HepG2 (cell line): ENCODE data around the gene NRL. TPM values are rescaled to one million over a fixed set of nuclear protein-coding genes. Genes with fewer than 3 reads are reported as not detected.

Source experiments
- ATF7-NPFF ChIP-seq: sonication (generic); formaldehyde crosslinking; IDR thresholded peaks from 2 replicates; pipeline ENCODE4 v1.8.1; 2023; ENCODE audit warnings: mild to moderate bottlenecking, low read depth, missing genetic modification reagents, moderate library complexity
- GTF3A ChIP-seq: sonication (generic); formaldehyde crosslinking; conservative IDR thresholded peaks from 2 replicates; pipeline ENCODE4 v1.4.0; 2020; ENCODE audit warnings: mild to moderate bottlenecking, missing genetic modification reagents
- HNRNPH1 ChIP-seq: fragments of 200-400 bp; formaldehyde crosslinking; optimal IDR thresholded peaks from 2 replicates; pipeline ENCODE3; 2017; ENCODE audit warnings: mild to moderate bottlenecking, low read depth, low read length
- JARID2 ChIP-seq: sonication (generic); formaldehyde crosslinking; IDR thresholded peaks from 2 replicates; pipeline ENCODE4 v1.8.1; 2023; ENCODE audit warnings: missing genetic modification reagents, inconsistent platforms; ENCODE audit not compliant: insufficient replicate concordance
- MED13 ChIP-seq: sonication (generic); formaldehyde crosslinking; IDR thresholded peaks from 2 replicates; pipeline ENCODE4 v1.5.0; 2020; ENCODE audit warnings: missing genetic modification reagents
- NFKB2 ChIP-seq: sonication (generic); formaldehyde crosslinking; IDR thresholded peaks from 2 replicates; pipeline ENCODE4 v1.4.0; 2020; ENCODE audit warnings: missing genetic modification reagents, borderline replicate concordance
- ONECUT2 ChIP-seq: sonication (generic); formaldehyde crosslinking; IDR thresholded peaks from 2 replicates; pipeline ENCODE4 v1.4.0; 2020; ENCODE audit warnings: missing genetic modification reagents
- SIN3A ChIP-seq: IDR thresholded peaks from 2 replicates; pipeline ENCODE4 v1.6.1; 2011; ENCODE audit warnings: low read depth, mild to moderate bottlenecking, control low read depth, low read length, borderline replicate concordance
- SMAD1 ChIP-seq: sonication (generic); formaldehyde crosslinking; IDR thresholded peaks from 2 replicates; pipeline ENCODE4 v1.4.0; 2020; ENCODE audit warnings: missing genetic modification reagents, low read depth, mild to moderate bottlenecking, borderline replicate concordance
- ZBTB20 ChIP-seq: sonication (generic); formaldehyde crosslinking; IDR thresholded peaks from 2 replicates; pipeline ENCODE4 v1.8.1; 2023; ENCODE audit warnings: missing genetic modification reagents, low read depth, mild to moderate bottlenecking, borderline replicate concordance
- ZKSCAN5 ChIP-seq: sonication (generic); formaldehyde crosslinking; IDR thresholded peaks from 2 replicates; pipeline ENCODE4 v1.5.1; 2020; ENCODE audit warnings: mild to moderate bottlenecking, missing genetic modification reagents
- ZNF484 ChIP-seq: sonication (generic); formaldehyde crosslinking; IDR thresholded peaks from 2 replicates; pipeline ENCODE4 v1.5.1; 2020; ENCODE audit warnings: mild to moderate bottlenecking, low read depth, missing genetic modification reagents, borderline replicate concordance
- ZNF510 ChIP-seq: sonication (generic); formaldehyde crosslinking; IDR thresholded peaks from 2 replicates; pipeline ENCODE4 v1.4.0; 2020; ENCODE audit warnings: low read depth, mild to moderate bottlenecking, missing genetic modification reagents
- polyA plus RNA-seq, 8 experiments: library from polyadenylated mRNA; depleted of rRNA in 3 of 8; stranded (reverse) in 7 of 8; unstranded in 1 of 8; fragments of >200 nt; fragmentation: Illumina TruSeq in 4 of 8; extraction: Trizol in 4 of 8; gene quantifications; 2 replicates each; pipeline versions ENCODE4 v1.2.1 to v1.2.3, GENCODE V29; 2011 to 2016; ENCODE audit warnings: low read depth in 4 of 8, missing spikeins in 1 of 8, mixed read lengths in 1 of 8; ENCODE audit not compliant: insufficient read depth in 1 of 8
- total RNA-seq, 5 experiments: library from RNA; depleted of rRNA; stranded (reverse); fragments of >200 nt; fragmentation: Illumina TruSeq; extraction: Trizol; gene quantifications; 2 replicates each; pipeline ENCODE4 v1.2.3, GENCODE V29; 2016; ENCODE audit warnings: low read depth in 1 of 5
- TF ChIP-seq, protein P1 (sequence below): sonication (generic); formaldehyde crosslinking; IDR thresholded peaks from 2 replicates; pipeline ENCODE4 v1.4.0; 2020; ENCODE audit warnings: mild to moderate bottlenecking, low read depth, missing genetic modification reagents
- TF ChIP-seq, protein P2 (sequence below): sonication (generic); formaldehyde crosslinking; conservative IDR thresholded peaks from 2 replicates; pipeline ENCODE4 v1.8.1; 2023; ENCODE audit warnings: missing genetic modification reagents
- TF ChIP-seq, protein P3 (sequence below): sonication (generic); formaldehyde crosslinking; IDR thresholded peaks from 2 replicates; pipeline ENCODE4 v1.9.0; 2021; ENCODE audit warnings: missing genetic modification reagents, borderline replicate concordance
- TF ChIP-seq, protein P4 (sequence below), 2 experiments: sonication (generic) in 1 of 2; formaldehyde crosslinking in 1 of 2; IDR thresholded peaks; 2 replicates each; pipeline versions ENCODE4 v1.4.0 to v1.6.1; 2018 to 2020; ENCODE audit warnings: missing genetic modification reagents in 2 of 2, borderline replicate concordance in 1 of 2, low read depth in 1 of 2, mild to moderate bottlenecking in 1 of 2, missing biosample characterization in 1 of 2
- TF ChIP-seq, protein P5 (sequence below): sonication (generic); formaldehyde crosslinking; IDR thresholded peaks from 2 replicates; pipeline ENCODE4 v1.8.1; 2023; ENCODE audit warnings: mild to moderate bottlenecking, missing genetic modification reagents
- TF ChIP-seq, protein P6 (sequence below): sonication (generic); formaldehyde crosslinking; IDR thresholded peaks from 2 replicates; pipeline ENCODE4 v1.5.1; 2020; ENCODE audit warnings: mild to moderate bottlenecking, missing genetic modification reagents, borderline replicate concordance

The NRL gene
- total and polyA plus RNA-seq, 2 of the 13 experiments (the other 11 are each of a cell fraction or from before 2014, with no cell fraction given): 2.5 to 4.7 TPM

DNA sequence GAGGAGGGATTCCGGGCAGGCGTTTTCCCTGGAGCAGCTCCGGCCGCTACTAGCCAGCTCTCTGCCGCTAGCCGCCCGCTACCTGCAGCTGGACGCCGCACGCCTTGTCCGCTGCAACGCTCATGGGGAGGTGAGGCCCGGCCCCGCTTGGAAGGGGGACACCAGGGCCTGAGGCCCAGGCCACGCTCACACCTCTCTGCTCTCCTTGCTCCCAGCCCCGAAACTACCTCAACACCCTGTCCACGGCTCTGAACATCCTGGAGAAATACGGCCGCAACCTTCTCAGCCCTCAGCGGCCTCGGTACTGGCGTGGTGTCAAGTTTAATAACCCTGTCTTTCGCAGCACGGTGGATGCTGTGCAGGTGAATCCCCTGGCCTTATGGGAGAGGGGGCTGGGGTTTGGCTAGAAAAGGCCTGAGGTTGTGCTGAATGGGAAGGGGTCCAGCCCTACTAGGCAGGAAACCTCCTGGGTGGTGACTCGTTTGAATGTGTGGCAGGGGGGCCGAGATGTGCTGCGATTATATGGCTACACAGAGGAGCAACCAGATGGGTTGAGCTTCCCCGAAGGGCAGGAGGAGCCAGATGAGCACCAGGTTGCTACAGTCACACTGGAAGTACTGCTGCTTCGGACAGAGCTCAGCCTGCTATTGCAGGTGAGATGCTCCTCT lies 33.1 kb upstream of the NRL start (continued):
- TF ChIP-seq, protein P1, sequence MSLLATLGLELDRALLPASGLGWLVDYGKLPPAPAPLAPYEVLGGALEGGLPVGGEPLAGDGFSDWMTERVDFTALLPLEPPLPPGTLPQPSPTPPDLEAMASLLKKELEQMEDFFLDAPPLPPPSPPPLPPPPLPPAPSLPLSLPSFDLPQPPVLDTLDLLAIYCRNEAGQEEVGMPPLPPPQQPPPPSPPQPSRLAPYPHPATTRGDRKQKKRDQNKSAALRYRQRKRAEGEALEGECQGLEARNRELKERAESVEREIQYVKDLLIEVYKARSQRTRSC: peak; percentile 89; the same call in 1 of the 2 replicates
- TF ChIP-seq, protein P2, sequence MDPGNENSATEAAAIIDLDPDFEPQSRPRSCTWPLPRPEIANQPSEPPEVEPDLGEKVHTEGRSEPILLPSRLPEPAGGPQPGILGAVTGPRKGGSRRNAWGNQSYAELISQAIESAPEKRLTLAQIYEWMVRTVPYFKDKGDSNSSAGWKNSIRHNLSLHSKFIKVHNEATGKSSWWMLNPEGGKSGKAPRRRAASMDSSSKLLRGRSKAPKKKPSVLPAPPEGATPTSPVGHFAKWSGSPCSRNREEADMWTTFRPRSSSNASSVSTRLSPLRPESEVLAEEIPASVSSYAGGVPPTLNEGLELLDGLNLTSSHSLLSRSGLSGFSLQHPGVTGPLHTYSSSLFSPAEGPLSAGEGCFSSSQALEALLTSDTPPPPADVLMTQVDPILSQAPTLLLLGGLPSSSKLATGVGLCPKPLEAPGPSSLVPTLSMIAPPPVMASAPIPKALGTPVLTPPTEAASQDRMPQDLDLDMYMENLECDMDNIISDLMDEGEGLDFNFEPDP: no peak
- 0 out of 2 replicates have a peak, but pooled peaks have one; percentile 29 for TF ChIP-seq SMAD1
- TF ChIP-seq SIN3A: no peak
- TF ChIP-seq ZKSCAN5: 0 out of 2 replicates have a peak, but pooled peaks have one; percentile 50
- TF ChIP-seq, protein P3, sequence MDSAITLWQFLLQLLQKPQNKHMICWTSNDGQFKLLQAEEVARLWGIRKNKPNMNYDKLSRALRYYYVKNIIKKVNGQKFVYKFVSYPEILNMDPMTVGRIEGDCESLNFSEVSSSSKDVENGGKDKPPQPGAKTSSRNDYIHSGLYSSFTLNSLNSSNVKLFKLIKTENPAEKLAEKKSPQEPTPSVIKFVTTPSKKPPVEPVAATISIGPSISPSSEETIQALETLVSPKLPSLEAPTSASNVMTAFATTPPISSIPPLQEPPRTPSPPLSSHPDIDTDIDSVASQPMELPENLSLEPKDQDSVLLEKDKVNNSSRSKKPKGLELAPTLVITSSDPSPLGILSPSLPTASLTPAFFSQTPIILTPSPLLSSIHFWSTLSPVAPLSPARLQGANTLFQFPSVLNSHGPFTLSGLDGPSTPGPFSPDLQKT (CRISPR knock-in tag): no peak
- TF ChIP-seq NFKB2 (CRISPR knock-in tag): peak; percentile 62; the same call in 1 of the 2 replicates
- TF ChIP-seq GTF3A (CRISPR knock-in tag): peak; percentile 92
- peak; percentile 91; the same call in 1 of the 2 replicates for TF ChIP-seq MED13 (CRISPR knock-in tag)
- peak; percentile 18; the same call in 1 of the 2 replicates for TF ChIP-seq ATF7-NPFF
- TF ChIP-seq, protein P4, sequence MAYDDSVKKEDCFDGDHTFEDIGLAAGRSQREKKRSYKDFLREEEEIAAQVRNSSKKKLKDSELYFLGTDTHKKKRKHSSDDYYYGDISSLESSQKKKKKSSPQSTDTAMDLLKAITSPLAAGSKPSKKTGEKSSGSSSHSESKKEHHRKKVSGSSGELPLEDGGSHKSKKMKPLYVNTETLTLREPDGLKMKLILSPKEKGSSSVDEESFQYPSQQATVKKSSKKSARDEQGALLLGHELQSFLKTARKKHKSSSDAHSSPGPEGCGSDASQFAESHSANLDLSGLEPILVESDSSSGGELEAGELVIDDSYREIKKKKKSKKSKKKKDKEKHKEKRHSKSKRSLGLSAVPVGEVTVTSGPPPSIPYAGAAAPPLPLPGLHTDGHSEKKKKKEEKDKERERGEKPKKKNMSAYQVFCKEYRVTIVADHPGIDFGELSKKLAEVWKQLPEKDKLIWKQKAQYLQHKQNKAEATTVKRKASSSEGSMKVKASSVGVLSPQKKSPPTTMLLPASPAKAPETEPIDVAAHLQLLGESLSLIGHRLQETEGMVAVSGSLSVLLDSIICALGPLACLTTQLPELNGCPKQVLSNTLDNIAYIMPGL (CRISPR knock-in tag; IDR thresholded peaks at IDR 0.05; ENCODE audit: borderline replicate concordance in 1 of 2, low read depth in 1 of 2): peak in 1 of 2 experiments; percentile 20; a peak in 1 of 4 replicates
- peak; percentile 83; the same call in 1 of the 2 replicates for TF ChIP-seq ZNF484
- no peak for TF ChIP-seq ONECUT2 (CRISPR knock-in tag)
- TF ChIP-seq, protein P5, sequence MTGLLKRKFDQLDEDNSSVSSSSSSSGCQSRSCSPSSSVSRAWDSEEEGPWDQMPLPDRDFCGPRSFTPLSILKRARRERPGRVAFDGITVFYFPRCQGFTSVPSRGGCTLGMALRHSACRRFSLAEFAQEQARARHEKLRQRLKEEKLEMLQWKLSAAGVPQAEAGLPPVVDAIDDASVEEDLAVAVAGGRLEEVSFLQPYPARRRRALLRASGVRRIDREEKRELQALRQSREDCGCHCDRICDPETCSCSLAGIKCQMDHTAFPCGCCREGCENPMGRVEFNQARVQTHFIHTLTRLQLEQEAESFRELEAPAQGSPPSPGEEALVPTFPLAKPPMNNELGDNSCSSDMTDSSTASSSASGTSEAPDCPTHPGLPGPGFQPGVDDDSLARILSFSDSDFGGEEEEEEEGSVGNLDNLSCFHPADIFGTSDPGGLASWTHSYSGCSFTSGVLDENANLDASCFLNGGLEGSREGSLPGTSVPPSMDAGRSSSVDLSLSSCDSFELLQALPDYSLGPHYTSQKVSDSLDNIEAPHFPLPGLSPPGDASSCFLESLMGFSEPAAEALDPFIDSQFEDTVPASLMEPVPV (CRISPR knock-in tag): peak; percentile 78; the same call in 1 of the 2 replicates
- TF ChIP-seq ZNF510: peak; percentile 60; the same call in 1 of the 2 replicates
- peak; percentile 37; the same call in 1 of the 2 replicates for TF ChIP-seq ZBTB20 (CRISPR knock-in tag)
- TF ChIP-seq JARID2 (CRISPR knock-in tag): no peak
- TF ChIP-seq, protein P6, sequence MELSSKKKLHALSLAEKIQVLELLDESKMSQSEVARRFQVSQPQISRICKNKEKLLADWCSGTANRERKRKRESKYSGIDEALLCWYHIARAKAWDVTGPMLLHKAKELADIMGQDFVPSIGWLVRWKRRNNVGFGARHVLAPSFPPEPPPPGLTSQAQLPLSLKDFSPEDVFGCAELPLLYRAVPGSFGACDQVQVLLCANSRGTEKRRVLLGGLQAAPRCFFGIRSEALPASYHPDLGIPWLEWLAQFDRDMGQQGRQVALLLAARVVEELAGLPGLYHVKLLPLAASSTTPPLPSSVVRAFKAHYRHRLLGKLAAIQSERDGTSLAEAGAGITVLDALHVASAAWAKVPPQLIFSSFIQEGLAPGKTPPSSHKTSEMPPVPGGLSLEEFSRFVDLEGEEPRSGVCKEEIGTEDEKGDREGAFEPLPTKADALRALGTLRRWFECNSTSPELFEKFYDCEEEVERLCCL (CRISPR knock-in tag): peak; percentile 75; the same call in 1 of the 2 replicates
- no peak for TF ChIP-seq HNRNPH1
